Stomach smooth muscle (tissue), 2 donors: ENCODE results near the gene ZNF787.
A peak's percentile ranks its signal among the peaks of the same experiment; 100 is the strongest.
"Not testable (repeated sequence)": the region's sequence is repeated elsewhere in the genome, so short reads cannot be mapped to it uniquely, and the experiment has no call there.

Experiments
- H3K27ac ChIP-seq: one replicate; pipeline ENCODE4 v1.7.0; 2013; ENCODE audit warnings: mild to moderate bottlenecking, low read length, inconsistent platforms
- H3K27me3 ChIP-seq, 2 donors: one replicate each; pipeline ENCODE4 v1.7.0; 2013; ENCODE audit warnings: low read length in 2 of 2; ENCODE audit not compliant: insufficient read depth in 2 of 2, control insufficient read depth in 1 of 2
- H3K36me3 ChIP-seq, 2 donors: one replicate each; pipeline ENCODE4 v1.7.0; 2013; ENCODE audit warnings: low read length in 2 of 2; ENCODE audit not compliant: control insufficient read depth in 2 of 2, insufficient read depth in 2 of 2
- H3K4me1 ChIP-seq: one replicate; pipeline ENCODE4 v1.7.0; 2013; ENCODE audit warnings: low read length; ENCODE audit not compliant: control insufficient read depth, insufficient read depth
- H3K4me3 ChIP-seq, 2 donors: one replicate each; pipeline ENCODE4 v1.7.0; 2013; ENCODE audit warnings: low read length in 2 of 2
- H3K9ac ChIP-seq, 2 donors: one replicate each; pipeline ENCODE4 v1.7.0; 2013; ENCODE audit warnings: low read length in 2 of 2, mild to moderate bottlenecking in 1 of 2
- H3K9me3 ChIP-seq, 2 donors: one replicate each; pipeline ENCODE4 v1.7.0; 2013; ENCODE audit warnings: low read length in 2 of 2; ENCODE audit not compliant: control insufficient read depth in 2 of 2
- donor health status: healthy.
- donor health status: Pancreatic carcinoma.

Gene ZNF787

DNA sequence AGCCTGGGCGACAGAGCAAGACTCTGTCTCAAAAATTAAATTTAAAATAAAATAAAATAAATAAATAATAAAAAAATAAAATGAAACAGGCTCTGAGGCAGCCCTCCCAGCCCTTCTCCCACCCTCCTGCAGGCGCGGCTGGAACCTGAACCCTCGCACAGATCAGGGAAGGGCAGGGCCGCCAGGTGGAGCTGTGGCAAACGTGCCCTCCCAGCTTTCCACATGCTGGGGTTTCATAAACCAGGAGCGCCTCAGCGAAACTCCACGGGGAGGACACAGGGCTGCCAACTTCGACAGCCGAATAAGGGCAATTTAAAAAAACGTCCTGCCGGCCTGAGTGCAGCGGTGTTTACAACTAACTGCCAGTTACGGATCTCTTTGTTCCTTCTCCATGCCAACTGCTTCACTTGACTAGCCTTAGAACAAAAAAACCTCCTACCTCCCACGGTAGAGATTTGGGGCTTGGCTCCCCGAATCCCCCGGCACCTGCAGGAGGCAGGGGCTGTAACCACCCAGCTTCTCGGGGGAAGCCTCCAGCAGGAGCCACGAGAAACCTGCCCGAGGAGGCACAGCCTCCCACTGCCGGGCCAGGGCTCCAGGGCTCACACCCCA, 15.9 kb downstream of the ZNF787 start:
- H3K4me1 ChIP-seq, result peaks cover 47% of the 10 kb centered on the region
- H3K27ac ChIP-seq, result peak overlapping the region; percentile 74
- H3K27me3 ChIP-seq, result no peaks in the 10 kb centered on the region
- peak overlapping the region; percentile 36 to 55 for H3K9ac ChIP-seq
- H3K36me3 ChIP-seq, result peaks cover 6% of the 10 kb centered on the region in 2 donors
- H3K4me3 ChIP-seq, result peak overlapping the region; percentile 49 to 64
- H3K9me3 ChIP-seq, result no peaks in the 10 kb centered on the region

DNA sequence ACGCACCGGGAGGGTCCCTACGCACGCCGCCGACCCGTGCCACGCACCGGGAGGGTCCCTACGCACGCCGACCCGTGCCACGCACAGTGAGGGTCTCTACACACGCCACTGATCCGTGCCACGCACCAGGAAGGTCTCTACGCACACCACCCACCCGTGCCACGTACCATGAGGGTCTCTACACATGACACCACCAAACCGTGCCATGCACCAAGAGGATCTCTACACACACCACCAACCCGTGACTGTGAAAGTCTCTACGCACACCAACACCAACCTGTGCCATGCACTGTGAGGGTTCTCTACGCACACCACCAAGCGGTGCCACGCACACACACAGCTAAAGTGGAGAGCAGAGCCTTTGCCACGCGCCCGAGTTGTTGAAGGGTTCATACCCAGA, 16.7 kb downstream of the ZNF787 start:
- H3K27ac ChIP-seq, result peak overlapping the region; percentile 37
- H3K9ac ChIP-seq, result peak overlapping the region in 1 of 2 donors; percentile 36

GRCh38 chr19:56103027-56103614, 18.0 kb downstream of the ZNF787 start:
- peaks cover 33% of the 10 kb centered on the region for H3K4me1 ChIP-seq
- peaks cover 6 to 12% of the 10 kb centered on the region in 2 donors for H3K36me3 ChIP-seq
- H3K9ac ChIP-seq, result no peak overlapping the region
- H3K4me3 ChIP-seq, result no peak overlapping the region
- H3K27ac ChIP-seq, result no peak overlapping the region
- no peaks in the 10 kb centered on the region for H3K27me3 ChIP-seq
- no peaks in the 10 kb centered on the region for H3K9me3 ChIP-seq

More for the DNA sequence above, 16.7 kb downstream of the ZNF787 start:
- Histone ChIP-seq H3K27me3 (no peaks in the 10 kb centered on the region), H3K36me3 (peaks cover 6 to 7% of the 10 kb centered on the region in 2 donors), H3K4me1 (peaks cover 46% of the 10 kb centered on the region), H3K9me3 (no peaks in the 10 kb centered on the region), H3K4me3 (no peak overlapping the region)

- no peak overlapping the region for H3K9ac ChIP-seq
- peaks cover 9 to 12% of the 10 kb centered on the region in 2 donors for H3K36me3 ChIP-seq
- no peak overlapping the region for H3K4me3 ChIP-seq
- no peaks in the 10 kb centered on the region for H3K27me3 ChIP-seq
- H3K9me3 ChIP-seq, result no peaks in the 10 kb centered on the region
- no peak overlapping the region for H3K27ac ChIP-seq
- H3K4me1 ChIP-seq, result peaks cover 28% of the 10 kb centered on the region
Measured at GRCh38 chr19:56101746-56102535, 19.2 kb downstream of the ZNF787 start.

DNA sequence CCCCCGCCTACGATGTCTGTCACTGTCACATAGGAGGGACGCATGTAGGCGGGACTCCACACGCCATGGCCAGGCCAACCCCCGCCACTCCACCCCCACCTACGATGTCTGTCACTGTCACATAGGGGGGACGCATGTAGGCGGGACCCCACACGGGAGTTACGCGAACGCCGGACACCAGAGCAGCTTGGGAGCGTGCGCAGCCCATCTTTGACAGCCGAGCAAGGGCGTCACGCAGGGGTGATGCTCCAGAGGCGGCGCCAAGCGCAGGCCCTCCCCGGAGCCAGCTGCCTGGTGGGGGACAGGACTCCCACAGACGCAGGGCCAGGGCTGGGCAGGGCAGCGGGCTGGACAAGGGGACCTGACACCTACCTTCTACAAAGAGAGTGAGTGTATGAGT, 20.0 kb downstream of the ZNF787 start:
- no peaks in the 10 kb centered on the region for H3K27me3 ChIP-seq
- no peak overlapping the region for H3K4me3 ChIP-seq
- H3K4me1 ChIP-seq, result peaks cover 20% of the 10 kb centered on the region
- no peak overlapping the region for H3K9ac ChIP-seq
- peaks cover 9 to 12% of the 10 kb centered on the region in 2 donors for H3K36me3 ChIP-seq
- no peaks in the 10 kb centered on the region for H3K9me3 ChIP-seq
- H3K27ac ChIP-seq, result no peak overlapping the region

GRCh38 chr19:56099638-56100539, 21.2 kb downstream of the ZNF787 start:
- Histone ChIP-seq H3K4me1 (peaks cover 11% of the 10 kb centered on the region), H3K9me3 (no peaks in the 10 kb centered on the region), H3K9ac (no peak overlapping the region), H3K27ac (no peak overlapping the region), H3K4me3 (no peak overlapping the region), H3K27me3 (no peaks in the 10 kb centered on the region), H3K36me3 (peaks cover 9 to 14% of the 10 kb centered on the region in 2 donors)

DNA sequence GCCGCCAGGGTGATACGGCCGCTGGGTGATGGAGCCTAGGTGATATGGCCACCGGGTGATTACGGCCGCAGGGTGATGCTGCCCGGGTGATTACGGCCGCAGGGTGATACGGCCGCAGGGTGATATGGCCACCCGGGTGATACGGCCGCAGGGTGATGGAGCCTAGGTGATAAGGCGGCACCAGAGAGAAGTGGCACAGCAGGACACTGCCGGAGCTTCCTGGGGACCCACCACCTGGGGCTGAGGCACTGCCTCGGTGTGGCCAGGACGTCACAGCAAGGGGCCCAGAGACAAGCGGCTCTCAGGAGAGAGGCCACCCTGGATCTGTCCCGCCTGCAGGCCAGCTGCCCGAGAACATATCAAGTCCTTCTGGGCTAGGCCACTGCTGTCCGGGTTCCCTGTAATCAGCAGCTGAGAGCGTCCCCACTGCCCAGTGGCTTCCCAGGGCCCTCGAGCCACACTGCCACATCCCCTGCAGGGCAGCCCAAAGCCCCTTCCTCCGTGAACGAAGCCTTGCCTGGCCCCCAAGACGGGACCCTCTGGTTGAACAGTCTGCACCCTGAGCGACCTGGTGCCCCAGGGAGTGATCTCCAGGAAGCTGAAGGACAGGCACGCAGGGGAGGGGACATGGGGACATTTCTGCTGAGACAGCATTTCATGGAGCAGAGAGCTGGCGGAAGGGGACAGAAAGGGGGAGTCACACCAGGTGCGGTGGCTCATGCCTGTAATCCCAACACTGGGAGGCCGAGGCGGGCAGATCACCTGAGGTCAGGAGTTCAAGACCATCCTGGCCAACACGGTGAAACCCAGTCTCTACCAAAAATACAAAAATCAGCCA, 22.1 kb downstream of the ZNF787 start:
- no peak overlapping the region for H3K9ac ChIP-seq
- H3K4me3 ChIP-seq, result no peak overlapping the region
- no peaks in the 10 kb centered on the region for H3K27me3 ChIP-seq
- peaks cover 9 to 14% of the 10 kb centered on the region in 2 donors for H3K36me3 ChIP-seq
- H3K4me1 ChIP-seq, result peaks cover 5% of the 10 kb centered on the region
- no peaks in the 10 kb centered on the region for H3K9me3 ChIP-seq
- no peak overlapping the region for H3K27ac ChIP-seq

GRCh38 chr19:56098237-56098636, 22.9 kb downstream of the ZNF787 start:
- not testable (repeated sequence) for H3K4me3 ChIP-seq, H3K4me1 ChIP-seq, H3K9me3 ChIP-seq, H3K27ac ChIP-seq, H3K9ac ChIP-seq, H3K27me3 ChIP-seq
- peaks cover 9 to 18% of the 10 kb centered on the region in 2 donors for H3K36me3 ChIP-seq

DNA sequence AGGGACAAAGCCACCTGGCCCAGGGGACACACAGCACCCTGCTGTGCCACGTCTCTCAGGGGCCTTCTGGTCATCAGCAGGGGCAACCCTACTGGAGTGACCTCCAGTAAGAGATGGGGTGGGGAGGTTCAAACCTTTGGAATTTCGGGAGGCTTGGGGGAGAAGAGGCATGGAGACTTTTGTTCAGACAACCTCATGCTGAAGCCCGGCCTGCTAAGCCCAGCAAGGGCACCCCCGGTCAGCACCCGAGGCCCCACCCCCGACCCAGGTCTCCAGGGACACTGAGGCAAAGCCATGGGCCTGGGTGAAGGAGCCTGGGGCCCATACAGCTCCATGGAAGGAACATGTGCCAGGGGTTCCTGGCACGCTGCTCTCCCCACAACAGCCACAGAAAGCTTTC, 23.3 kb downstream of the ZNF787 start:
- Histone ChIP-seq H3K36me3 (peaks cover 9 to 20% of the 10 kb centered on the region in 2 donors), H3K9me3 (no peaks in the 10 kb centered on the region), H3K27ac (no peak overlapping the region), H3K9ac (no peak overlapping the region), H3K4me3 (no peak overlapping the region), H3K4me1 (peaks cover 2% of the 10 kb centered on the region), H3K27me3 (no peaks in the 10 kb centered on the region)
